NK-92 (cell line): ENCODE results near the gene ARF6.
"Not testable (repeated sequence)": the region's sequence is repeated elsewhere in the genome, so short reads cannot be mapped to it uniquely, and the experiment has no call there.

ENCODE experiments used
- DNase-seq: peaks from one replicate; lab custom pipeline; 2025; ENCODE audit not compliant: unreplicated experiment; lab: John Stamatoyannopoulos, UW

ARF6 gene

GRCh38 chr14:49876563-49877127, 16.2 kb upstream of the ARF6 start:
- no peak for DNase-seq

DNA sequence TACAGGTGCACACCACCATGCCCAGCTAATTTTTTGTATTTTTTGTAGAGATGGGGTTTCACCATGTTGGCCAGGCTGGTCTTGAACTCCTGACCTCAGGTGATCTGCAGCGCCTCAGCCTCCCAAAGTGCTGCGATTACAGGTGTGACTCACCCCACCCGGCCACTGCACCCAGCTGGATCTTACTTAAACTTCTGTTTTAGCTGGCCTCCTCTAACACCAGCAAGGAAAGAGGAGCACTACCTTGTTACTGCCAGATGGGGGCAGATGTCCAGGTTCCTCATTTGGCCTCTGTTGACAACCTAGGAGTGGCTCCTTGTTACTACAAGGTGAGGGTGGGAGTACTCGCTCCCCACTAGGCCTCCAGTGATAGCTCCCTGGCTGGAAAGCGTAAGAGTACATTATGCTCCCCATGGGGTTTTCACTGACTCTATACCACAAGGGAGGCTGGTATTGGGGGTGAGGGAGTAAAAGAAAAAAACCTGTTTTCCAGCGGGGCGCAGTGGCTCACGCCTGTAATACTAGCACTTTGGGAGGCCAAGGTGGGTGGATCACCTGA, 13.2 kb upstream of the ARF6 start:
- no peak for DNase-seq

- no peak for DNase-seq
These were observed 12.4 kb upstream of the ARF6 start for GRCh38 chr14:49880267-49881064.

GRCh38 chr14:49881350-49882001, 11.4 kb upstream of the ARF6 start:
- no peak for DNase-seq

- DNase-seq: no peak
These were observed 9.8 kb upstream of the ARF6 start for GRCh38 chr14:49882826-49883694.

DNA sequence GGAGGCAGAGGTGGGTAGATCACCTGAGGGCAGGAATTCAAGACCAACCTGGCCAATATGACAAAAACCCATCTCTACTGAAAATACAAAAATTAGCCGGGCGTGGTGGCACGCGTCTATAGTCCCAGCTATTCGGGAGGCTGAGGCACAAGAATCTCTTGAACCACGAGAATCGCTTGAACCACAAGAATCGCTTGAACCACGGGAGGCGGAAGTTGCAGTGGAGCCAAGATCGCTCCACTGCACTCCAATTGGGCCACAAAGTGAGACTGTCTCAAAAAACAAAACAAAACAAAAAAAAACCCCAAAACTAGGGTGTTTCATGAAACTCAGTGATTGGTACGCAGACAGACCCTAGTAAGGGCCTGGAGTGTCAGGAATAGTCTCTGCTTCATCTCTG, 6.4 kb upstream of the ARF6 start:
- DNase-seq: no peak

DNA sequence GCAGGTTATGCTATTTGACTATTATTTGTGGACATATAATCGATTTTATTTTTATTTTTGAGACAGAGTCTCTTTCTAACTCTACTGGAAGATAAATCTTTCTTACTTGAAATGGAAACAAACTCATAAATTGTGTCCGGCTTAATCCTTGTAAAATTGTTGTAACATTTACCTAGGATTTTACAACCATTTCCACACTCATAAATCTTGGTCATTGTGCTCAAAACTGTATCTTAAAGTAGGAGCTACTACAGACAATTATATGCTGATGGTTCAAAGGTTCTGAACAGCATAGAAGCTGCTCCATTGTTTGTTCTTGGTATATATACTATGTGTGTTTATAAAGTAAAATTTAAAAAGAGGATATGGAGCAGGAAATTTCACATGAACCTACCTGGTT, 4.6 kb upstream of the ARF6 start:
- DNase-seq: no peak

DNA sequence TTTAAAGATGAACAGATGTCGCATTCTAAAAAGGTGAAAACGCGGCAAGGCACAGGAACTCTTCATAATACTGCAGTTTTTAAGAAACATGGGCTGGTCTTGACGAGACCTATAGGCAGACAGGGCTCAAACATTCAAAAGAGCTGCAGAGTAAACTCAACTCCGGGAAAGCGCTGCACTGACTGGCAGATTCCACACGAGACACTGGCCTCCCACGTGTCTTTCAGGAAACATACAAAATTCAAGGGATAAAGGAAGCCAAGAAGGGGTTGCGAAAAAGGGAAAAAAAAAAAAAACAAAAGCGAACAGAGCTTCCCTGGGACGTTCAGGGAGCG, 614 bp upstream of the ARF6 start:
- no peak for DNase-seq

GRCh38 chr14:49893309-49894213, 679 bp downstream of the ARF6 start:
- DNase-seq: no peak

DNA sequence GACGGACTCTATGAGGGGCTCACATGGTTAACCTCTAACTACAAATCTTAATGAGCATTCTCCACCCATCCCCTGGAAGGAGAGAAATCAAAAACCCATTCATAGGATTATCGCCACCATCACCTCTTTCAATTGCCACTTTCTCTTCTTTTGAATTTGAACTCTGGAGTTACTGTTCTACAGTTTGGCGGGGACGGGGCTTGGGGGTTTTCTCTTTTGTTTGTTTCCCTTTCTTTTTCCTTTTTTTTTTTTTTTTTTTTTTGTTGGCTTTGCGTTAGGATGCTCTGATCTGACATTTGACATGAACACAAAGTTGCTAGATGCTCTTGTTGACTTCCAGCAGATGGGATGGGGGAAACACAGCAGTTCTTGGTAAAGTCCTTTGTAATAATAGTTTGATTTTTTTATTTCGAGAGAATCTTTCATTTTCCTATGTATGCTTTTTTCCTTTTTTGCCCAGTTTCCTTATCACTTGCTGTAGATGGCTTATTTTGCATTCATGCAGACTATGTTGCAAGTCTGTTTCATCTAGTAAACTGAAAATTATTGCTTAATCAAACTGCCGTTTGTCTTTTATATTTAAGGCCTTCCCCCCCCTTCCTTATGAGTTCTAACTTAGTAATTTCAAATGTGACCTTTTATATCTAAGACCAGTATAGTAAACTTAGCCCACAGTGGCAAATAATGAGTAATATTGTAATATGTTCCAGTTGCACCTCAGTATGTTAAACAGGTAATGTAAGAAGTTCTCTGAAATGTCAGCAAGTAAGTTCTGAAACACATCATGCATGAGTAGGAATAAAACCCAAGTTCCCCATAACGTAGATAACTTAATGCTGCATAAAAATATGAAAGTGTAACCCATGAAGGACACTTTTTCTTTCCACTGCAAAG, 1.6 kb downstream of the ARF6 start:
- not testable (repeated sequence) for DNase-seq

DNA sequence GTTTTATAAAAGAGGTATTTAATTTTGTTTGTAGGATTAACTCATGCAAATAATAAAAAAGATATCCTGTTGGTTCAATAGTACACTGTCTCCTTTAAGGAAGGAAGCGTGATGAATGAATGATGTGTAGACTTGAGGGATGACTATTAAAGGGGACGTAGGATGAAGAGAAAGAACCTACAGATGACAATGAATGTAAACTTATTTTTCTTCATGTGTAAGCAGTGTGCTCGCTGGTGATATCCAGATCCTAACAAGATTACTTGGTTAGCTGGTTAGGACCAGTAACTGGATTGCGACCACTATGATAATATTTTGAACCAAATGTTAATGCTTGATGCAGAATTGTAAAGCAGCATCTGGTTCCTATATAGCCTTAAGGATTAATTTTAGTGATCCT, 2.6 kb downstream of the ARF6 start:
- no peak for DNase-seq

DNA sequence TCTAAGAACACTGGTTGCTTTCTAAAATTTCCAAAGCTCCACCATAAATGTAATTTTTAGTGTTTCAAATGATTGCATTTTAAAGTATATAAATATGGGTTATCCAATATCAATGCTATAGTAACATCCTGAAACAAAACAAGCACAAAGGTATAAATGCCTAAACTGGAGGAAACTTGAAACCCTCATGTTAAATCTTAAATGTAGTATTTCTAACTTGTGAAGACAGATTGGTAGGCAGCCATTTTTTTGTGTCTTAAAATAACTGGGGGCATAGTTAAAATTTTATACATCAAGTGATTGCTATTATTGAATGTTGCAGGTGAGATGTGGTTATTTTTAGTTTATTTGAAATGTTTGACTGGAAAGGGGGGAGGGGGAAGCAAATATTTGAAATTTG, 3.4 kb downstream of the ARF6 start:
- not testable (repeated sequence) for DNase-seq

DNA sequence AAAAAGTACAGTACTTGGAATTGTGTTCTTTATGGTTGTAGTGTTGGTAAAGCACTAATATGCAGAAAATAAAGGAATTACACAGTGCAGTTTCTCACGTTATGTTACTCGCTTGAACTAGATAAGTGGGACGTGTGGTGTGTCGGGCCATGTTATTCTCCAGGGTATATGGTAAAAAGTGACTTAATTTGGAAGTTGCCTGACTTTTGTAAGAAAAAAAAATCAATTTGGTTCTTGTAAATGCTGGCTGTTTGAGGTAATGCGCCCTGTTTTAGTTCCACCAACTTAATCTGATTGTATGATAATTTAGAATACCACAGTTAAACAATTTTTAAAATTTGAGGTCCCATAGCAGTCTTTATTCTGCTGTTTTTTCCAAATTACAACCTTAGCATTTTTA, 4.1 kb downstream of the ARF6 start:
- no peak for DNase-seq

- no peak for DNase-seq
These were observed 4.5 kb downstream of the ARF6 start for GRCh38 chr14:49897414-49897813.

- DNase-seq: no peak
These were observed 5.1 kb downstream of the ARF6 start for GRCh38 chr14:49897965-49898364.

GRCh38 chr14:49898485-49898884, 5.6 kb downstream of the ARF6 start:
- DNase-seq: no peak

- no peak for DNase-seq
These were observed 8.1 kb downstream of the ARF6 start for GRCh38 chr14:49900973-49901372.

GRCh38 chr14:49902679-49903246, 9.9 kb downstream of the ARF6 start:
- not testable (repeated sequence) for DNase-seq

- no peak for DNase-seq
These were observed 11.4 kb downstream of the ARF6 start for GRCh38 chr14:49904270-49904669.
